NCI-H345 (cell line): ENCODE measurements around the gene SMAD3.

Experiments used
- DNase-seq: peaks from one replicate; lab custom pipeline; 2025; lab: John Stamatoyannopoulos, UW

Gene SMAD3

GRCh38 chr15:67036775-67037555 is 28.4 kb upstream of the SMAD3 start:
- no peak for DNase-seq

GRCh38 chr15:67037694-67038093 is 27.7 kb upstream of the SMAD3 start:
- DNase-seq = no peak

GRCh38 chr15:67038736-67039135 is 26.7 kb upstream of the SMAD3 start:
- DNase-seq = no peak

GRCh38 chr15:67039384-67040075 is 25.9 kb upstream of the SMAD3 start:
- DNase-seq = no peak

GRCh38 chr15:67040277-67040676 is 25.1 kb upstream of the SMAD3 start:
- DNase-seq = no peak

GRCh38 chr15:67042551-67043142 is 22.8 kb upstream of the SMAD3 start:
- DNase-seq = no peak

GRCh38 chr15:67043939-67044771 is 21.2 kb upstream of the SMAD3 start:
- DNase-seq = no peak

GRCh38 chr15:67047149-67047661 is 18.2 kb upstream of the SMAD3 start:
- DNase-seq = no peak

- DNase-seq = no peak
These were observed 16.8 kb upstream of the SMAD3 start for GRCh38 chr15:67048281-67049279.

GRCh38 chr15:67049351-67050044 is 15.9 kb upstream of the SMAD3 start:
- DNase-seq = no peak

GRCh38 chr15:67050062-67050461 is 15.3 kb upstream of the SMAD3 start:
- no peak for DNase-seq

GRCh38 chr15:67050522-67051087 is 14.8 kb upstream of the SMAD3 start:
- DNase-seq = no peak

- DNase-seq = no peak
These were observed 14.0 kb upstream of the SMAD3 start for GRCh38 chr15:67051088-67052045.

- DNase-seq = no peak
These were observed 10.7 kb upstream of the SMAD3 start for GRCh38 chr15:67054676-67055075.

GRCh38 chr15:67059127-67059553 is 6.3 kb upstream of the SMAD3 start:
- DNase-seq = no peak

- no peak for DNase-seq
These were observed 3.5 kb upstream of the SMAD3 start for GRCh38 chr15:67061811-67062368.

- no peak for DNase-seq
These were observed 2.9 kb upstream of the SMAD3 start for GRCh38 chr15:67062369-67062985.
